HG03342 (cell line): ENCODE measurements around the gene PRKCH.

ENCODE experiments used
- ATAC-seq: cut with Tn5 transposase; IDR thresholded peaks from one replicate; pipeline ENCODE4 v1.9.1; 2021; ENCODE audit warnings: mild to moderate bottlenecking, moderate library complexity; ENCODE audit not compliant: unreplicated experiment

The PRKCH gene

GRCh38 chr14:61469781-61470180 lies 148.4 kb downstream of the PRKCH start:
- no peak for ATAC-seq

GRCh38 chr14:61470261-61470960 lies 149.0 kb downstream of the PRKCH start:
- no peak for ATAC-seq

DNA sequence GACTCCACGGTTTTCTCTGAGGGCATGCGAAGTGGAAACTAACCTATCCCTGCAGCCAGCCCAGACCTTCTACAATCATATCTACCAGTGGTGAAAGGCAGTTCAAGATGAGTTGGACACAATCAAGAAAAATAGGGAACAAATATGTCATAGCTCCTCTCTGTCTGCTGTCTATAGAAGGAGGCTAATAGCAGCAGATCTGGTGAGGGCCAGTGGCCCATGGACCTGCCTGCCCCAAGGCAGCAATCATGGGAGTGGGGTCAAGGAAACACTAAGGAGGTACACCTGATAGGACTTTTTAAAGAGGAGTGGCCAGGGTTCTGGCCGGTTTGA lies 149.5 kb downstream of the PRKCH start:
- ATAC-seq: no peak

GRCh38 chr14:61471297-61472005 lies 150.1 kb downstream of the PRKCH start:
- no peak for ATAC-seq

DNA sequence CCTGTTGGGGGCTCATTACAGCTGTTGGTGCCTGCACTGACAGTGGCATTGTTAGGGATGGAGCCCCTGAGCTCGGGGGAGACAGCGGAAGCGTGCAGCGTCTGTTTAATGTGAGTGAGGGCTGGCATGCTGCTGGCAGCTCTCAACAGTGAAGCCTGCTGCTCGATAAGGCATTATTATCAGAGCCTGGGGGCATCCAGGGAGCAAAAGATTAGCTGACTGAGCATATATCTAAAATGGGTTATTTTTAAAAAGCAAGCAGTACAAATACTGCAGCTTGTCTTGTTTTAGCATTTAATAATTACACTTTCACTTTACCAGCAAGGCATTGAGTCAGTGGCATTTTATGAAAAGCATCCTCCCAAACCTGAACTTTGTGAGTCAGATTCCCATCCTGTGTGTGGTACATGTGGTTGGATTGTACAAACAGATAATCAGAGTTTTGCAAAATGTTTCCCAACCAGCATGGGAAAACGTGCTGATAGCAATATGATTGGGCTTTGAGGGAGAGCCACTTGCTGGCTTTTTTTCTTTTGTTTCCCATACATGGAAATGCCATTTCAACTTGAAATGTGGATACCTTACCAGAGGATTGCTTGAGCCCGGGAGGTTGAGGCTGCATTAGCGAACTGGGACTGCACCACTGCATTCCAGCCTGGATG lies 150.8 kb downstream of the PRKCH start:
- ATAC-seq: no peak

- ATAC-seq: no peak
These were observed 151.5 kb downstream of the PRKCH start for GRCh38 chr14:61472801-61473376.

GRCh38 chr14:61474015-61474414 lies 152.6 kb downstream of the PRKCH start:
- ATAC-seq: no peak

- no peak for ATAC-seq
These were observed 153.3 kb downstream of the PRKCH start for GRCh38 chr14:61474701-61475100.

DNA sequence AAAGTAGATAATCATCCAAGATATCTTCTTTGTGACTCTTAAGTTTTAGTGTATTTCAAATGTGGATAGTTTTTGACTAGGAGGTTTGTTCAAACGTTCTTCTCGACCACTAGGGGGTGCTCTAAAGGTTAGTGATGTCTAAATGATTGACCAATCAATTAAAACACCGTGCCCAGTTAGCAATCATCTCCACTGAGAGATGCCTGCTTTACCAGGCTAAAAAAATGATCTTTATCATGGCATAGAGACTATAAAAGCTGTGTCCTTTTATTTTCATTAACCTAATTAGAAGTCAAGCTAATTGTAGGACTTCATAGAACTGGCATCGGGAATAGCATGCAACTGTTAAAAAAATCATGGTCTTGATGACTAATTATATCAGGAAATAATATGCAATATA lies 153.9 kb downstream of the PRKCH start:
- ATAC-seq: no peak

DNA sequence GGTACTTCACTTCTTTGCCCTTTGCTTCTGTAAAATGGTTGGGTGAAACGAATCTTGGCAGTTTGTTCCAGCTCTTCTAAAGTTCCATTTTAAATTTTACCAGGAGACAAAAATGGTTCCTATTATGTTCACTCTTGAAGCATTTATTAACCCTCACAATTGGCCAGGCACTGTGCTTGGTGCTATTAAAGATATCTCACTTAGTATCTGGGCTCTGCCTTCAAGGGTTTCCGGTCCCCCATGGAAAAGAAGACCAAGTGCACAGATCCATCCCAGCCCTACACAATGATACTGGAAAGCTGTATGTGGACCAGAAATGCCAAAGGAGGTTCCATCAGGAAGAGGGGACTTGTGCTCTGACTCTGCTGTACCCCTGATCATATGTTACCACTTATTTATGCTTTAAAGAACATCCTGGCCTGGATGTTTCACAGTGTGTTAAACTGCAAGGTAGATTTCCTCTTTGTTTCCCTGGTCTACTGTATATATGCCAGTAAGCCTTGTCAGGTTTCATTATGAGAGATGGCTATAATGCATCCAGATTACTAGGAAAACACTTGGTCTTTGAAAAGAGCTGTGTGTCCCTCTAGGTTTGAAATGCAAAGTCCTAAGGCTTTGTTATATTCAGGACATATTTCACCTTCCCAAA lies 154.8 kb downstream of the PRKCH start:
- ATAC-seq: no peak

GRCh38 chr14:61476754-61477410 lies 155.5 kb downstream of the PRKCH start:
- no peak for ATAC-seq

GRCh38 chr14:61477712-61478462 lies 156.5 kb downstream of the PRKCH start:
- ATAC-seq: no peak

DNA sequence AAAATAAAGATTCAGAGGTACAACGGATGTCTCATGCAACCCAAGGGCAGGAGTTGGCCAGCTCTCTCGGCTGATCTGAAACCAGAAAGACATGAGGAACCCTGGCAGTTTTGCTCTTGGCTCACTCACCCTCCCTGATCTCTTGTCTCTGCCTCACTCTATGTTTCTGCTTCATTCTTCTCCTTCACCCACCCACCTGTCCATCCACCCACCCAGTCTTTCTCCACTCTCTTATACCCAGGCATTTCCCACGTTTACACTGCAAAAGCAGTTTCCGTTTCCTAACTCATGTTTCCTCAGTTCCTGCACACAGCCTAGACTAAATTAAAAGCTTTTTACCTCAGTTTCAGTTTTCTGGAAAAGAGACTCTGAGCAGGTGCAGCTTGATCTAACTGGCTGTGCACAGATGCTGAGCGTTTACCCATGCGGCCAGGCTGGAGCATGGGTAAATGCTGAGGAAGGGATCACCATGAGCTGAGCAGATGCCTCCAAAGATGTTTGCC lies 157.6 kb downstream of the PRKCH start:
- peak; percentile 47 for ATAC-seq

- ATAC-seq: no peak
These were observed 158.5 kb downstream of the PRKCH start for GRCh38 chr14:61479746-61480502.

- ATAC-seq: no peak
These were observed 159.4 kb downstream of the PRKCH start for GRCh38 chr14:61480704-61481285.

DNA sequence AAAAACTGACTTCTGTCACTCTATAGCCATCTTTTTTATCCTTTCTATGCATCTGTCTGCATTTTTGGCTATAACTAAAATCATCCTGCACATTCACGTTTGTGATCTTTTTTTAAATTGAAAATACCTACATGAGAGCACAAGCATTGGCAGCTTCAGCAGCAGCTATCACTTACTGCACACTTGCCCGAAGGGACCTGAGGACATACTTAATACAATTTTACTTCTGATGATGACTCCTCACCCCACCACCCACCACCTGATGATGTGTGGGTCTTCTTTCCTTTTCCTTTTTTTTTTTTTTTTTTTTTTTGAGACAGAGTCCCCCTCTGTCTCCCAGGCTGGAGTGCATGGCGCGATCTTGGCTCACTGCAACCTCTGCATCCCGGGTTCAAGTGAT lies 160.3 kb downstream of the PRKCH start:
- no peak for ATAC-seq

DNA sequence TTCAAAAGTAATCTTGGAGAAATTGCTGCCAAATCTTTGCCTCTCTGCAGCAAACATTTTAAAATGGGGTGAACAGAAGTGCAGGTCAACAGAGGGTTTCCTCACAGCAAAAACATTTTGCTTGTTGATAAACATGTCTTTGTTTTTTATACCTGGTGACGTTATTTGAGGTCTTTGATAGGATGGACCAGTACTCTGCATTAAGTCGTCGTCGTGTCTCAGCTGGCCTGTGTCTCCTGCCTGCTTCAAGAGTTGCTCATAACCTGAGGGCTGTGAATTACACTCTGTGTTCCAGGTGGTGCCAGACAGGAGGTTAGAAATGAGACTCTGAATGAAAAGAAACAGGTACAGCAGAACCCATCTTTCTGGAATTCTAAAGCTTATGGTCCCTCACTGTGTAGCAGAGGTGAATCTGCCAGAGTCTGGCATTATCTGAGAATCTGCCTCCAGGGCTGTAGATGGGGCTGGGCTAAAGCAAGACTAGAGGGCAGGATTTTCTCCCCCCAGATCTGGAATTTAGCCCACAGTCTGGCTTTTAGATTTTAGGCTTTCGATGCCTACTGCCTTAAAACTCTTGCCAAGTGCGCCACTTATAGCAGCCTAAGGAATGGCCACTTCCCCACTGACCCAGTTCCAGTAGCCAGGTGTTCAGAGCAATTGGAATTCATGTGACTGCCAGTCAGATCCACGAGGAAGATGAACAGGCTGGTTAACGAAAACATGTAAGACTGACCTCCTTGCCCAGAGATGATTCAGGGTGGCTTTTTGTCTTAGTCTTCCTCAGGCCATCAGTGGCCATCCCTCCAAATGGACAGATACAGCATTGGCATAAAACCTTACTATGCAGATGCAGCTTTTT lies 161.2 kb downstream of the PRKCH start:
- no peak for ATAC-seq

DNA sequence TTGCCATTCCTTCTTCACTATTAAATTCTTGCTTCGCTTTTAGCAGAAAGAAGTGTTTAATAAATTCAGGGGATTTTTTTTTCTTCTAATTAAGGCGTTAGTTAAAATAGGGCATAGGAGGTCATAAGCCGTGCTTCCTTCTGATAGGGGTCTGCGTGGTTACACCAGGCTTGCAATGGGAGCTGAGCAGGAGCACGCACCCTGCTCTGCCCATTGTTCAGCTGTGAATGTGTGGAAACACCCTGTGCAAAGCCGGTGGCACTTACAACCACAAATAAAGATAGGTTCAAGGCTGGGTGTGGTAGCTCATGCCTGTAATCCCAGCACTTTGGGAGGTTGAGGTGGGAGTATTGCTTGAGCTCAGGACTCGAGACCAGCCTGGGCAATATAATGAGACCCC lies 162.1 kb downstream of the PRKCH start:
- ATAC-seq: no peak
